Endodermal cell (in vitro differentiated cells): ENCODE results near the gene TIE1. TPM values are rescaled to one million over a fixed set of nuclear protein-coding genes. Genes with fewer than 3 reads are reported as not detected.

Experiments used
- DNase-seq: peaks from one replicate; pipeline ENCODE4 v3.0.0-alpha.2; 2017
- H3K27ac ChIP-seq: 2 replicates; pipeline ENCODE4 v1.5.1; 2013; ENCODE audit warnings: mild to moderate bottlenecking, low read depth, low read length, moderate library complexity
- H3K27me3 ChIP-seq: 2 replicates; pipeline ENCODE4 v1.6.1; 2013; ENCODE audit warnings: mild to moderate bottlenecking, low read length, moderate library complexity; ENCODE audit not compliant: insufficient read depth, control insufficient read depth, poor library complexity, severe bottlenecking
- H3K36me3 ChIP-seq: 2 replicates; pipeline ENCODE4 v1.7.0; 2013; ENCODE audit warnings: mild to moderate bottlenecking, low read length, moderate library complexity; ENCODE audit not compliant: control insufficient read depth, insufficient read depth
- H3K4me1 ChIP-seq: one replicate; pipeline ENCODE4 v1.7.0; 2013; ENCODE audit warnings: low read length; ENCODE audit not compliant: control insufficient read depth, insufficient read depth
- H3K4me3 ChIP-seq: 2 replicates; pipeline ENCODE4 v1.5.1; 2013; ENCODE audit warnings: mild to moderate bottlenecking, low read length, moderate library complexity
- H3K9ac ChIP-seq: 2 replicates; pipeline ENCODE4 v1.6.1; 2013; ENCODE audit warnings: mild to moderate bottlenecking, low read length, moderate library complexity; ENCODE audit not compliant: poor library complexity, severe bottlenecking; ENCODE audit errors: extremely low read depth
- H3K9me3 ChIP-seq: 2 replicates; pipeline ENCODE4 v1.6.1; 2013; ENCODE audit warnings: mild to moderate bottlenecking, low read length, moderate library complexity; ENCODE audit not compliant: control insufficient read depth
- H3K27ac Mint-ChIP-seq: 2 replicates; pipeline ENCODE4 v1.8.0; 2020; ENCODE audit warnings: mixed read lengths
- H3K27me3 Mint-ChIP-seq: 2 replicates; pipeline ENCODE4 v1.8.0; 2021; ENCODE audit warnings: mild to moderate bottlenecking, mixed read lengths; ENCODE audit not compliant: insufficient read depth
- H3K36me3 Mint-ChIP-seq: 2 replicates; pipeline ENCODE4 v1.8.0; 2020; ENCODE audit warnings: low read depth, mixed read lengths
- H3K4me1 Mint-ChIP-seq: 2 replicates; pipeline ENCODE4 v1.8.0; 2020; ENCODE audit warnings: mixed read lengths
- H3K4me3 Mint-ChIP-seq: 2 replicates; pipeline ENCODE4 v1.8.0; 2020; ENCODE audit warnings: mild to moderate bottlenecking, moderate library complexity, mixed read lengths
- H3K9me3 Mint-ChIP-seq: 2 replicates; pipeline ENCODE4 v1.8.0; 2020; ENCODE audit warnings: mild to moderate bottlenecking, mixed read lengths
- WGBS, 2 experiments: methylation state at CpG; one replicate each; pipeline versions ENCODE4 v1.1.5 to v1.1.7; 2013; ENCODE audit warnings: missing lambda C conversion rate in 2 of 2, mixed read lengths in 1 of 2; ENCODE audit not compliant: insufficient coverage in 1 of 2, insufficient read length in 1 of 2; 5-methylcytosine and 5-hydroxymethylcytosine counted together
- total RNA-seq, 2 donors: library from RNA; stranded (reverse); fragmentation: NEBNext Ultra II Directional in 1 of 2; extraction: Animal tissue kit (Norgen Biotek cat#: 25700) in 1 of 2; gene quantifications; 2 replicates in 1 of 2; 3 replicates in 1 of 2; pipeline ENCODE4 v1.2.1, GENCODE V29; 2021
- TF ChIP-seq, protein P1 (sequence below): fragments of 200-600 bp; sonication (generic); conservative IDR thresholded peaks from 2 replicates; pipeline ENCODE4 v1.5.0; 2021; ENCODE audit warnings: antibody characterized with exemption, mild to moderate bottlenecking

TIE1 gene
- total RNA-seq, 2 donors from 2014 or later, result 0.40 to 0.99 TPM

DNA sequence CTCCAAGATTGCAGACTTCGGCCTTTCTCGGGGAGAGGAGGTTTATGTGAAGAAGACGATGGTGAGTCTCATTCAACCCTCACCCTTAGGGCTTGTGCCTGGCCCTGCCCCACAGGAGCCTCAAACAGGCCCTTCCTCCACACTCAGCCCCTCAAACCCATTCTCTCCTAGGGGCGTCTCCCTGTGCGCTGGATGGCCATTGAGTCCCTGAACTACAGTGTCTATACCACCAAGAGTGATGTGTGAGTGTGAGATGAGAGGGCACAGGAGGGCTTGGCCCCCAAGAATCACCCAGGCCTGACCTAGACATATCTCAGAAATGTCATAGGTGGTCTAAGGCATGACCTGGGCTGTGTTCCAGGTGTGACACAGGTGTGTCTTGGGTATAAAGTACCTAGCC is 18.5 kb downstream of the TIE1 start:
- Mint-ChIP-seq H3K4me1 (peaks cover 12% of the 10 kb centered on the region), H3K27me3 (no peaks in the 10 kb centered on the region), H3K9me3 (no peaks in the 10 kb centered on the region), H3K36me3 (no peaks in the 10 kb centered on the region), H3K27ac (no peak overlapping the region), H3K4me3 (no peak overlapping the region)
- Histone ChIP-seq H3K27ac (no peak overlapping the region), H3K4me3 (no peak overlapping the region), H3K9me3 (no peaks in the 10 kb centered on the region), H3K36me3 (no peaks in the 10 kb centered on the region), H3K27me3 (no peaks in the 10 kb centered on the region), H3K9ac (no peak overlapping the region), H3K4me1 (no peaks in the 10 kb centered on the region)
- DNase-seq, result peak; percentile 17
- 98% methylated on average over 5 of the region's 5 CpGs; no CpG with 5 or more reads in 1 of the 2 experiments for WGBS, 2 experiments
- TF ChIP-seq, protein P1, sequence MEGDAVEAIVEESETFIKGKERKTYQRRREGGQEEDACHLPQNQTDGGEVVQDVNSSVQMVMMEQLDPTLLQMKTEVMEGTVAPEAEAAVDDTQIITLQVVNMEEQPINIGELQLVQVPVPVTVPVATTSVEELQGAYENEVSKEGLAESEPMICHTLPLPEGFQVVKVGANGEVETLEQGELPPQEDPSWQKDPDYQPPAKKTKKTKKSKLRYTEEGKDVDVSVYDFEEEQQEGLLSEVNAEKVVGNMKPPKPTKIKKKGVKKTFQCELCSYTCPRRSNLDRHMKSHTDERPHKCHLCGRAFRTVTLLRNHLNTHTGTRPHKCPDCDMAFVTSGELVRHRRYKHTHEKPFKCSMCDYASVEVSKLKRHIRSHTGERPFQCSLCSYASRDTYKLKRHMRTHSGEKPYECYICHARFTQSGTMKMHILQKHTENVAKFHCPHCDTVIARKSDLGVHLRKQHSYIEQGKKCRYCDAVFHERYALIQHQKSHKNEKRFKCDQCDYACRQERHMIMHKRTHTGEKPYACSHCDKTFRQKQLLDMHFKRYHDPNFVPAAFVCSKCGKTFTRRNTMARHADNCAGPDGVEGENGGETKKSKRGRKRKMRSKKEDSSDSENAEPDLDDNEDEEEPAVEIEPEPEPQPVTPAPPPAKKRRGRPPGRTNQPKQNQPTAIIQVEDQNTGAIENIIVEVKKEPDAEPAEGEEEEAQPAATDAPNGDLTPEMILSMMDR, result no peak

DNA sequence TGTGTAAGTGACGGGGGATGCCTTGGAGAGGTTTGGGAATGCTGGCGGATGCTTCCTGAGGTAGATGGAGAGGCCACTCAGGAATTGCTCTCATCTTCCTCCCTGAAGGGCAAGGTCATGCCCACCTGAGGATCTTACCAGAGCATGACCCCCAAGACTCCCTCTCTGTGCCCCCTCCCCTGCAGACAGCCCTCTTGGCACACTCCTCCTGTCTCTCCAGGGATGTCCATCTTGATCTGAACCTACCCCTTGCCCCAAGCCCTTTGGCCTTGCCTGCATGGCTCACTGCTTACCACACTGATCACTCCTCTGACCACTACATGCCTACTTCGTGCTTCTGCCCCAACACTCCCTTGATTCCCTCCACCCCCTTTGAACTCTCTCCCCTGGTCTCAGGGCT is 19.0 kb downstream of the TIE1 start:
- Histone ChIP-seq H3K27me3 (no peaks in the 10 kb centered on the region), H3K27ac (no peak overlapping the region), H3K36me3 (no peaks in the 10 kb centered on the region), H3K4me1 (no peaks in the 10 kb centered on the region), H3K9ac (no peak overlapping the region), H3K9me3 (no peaks in the 10 kb centered on the region), H3K4me3 (no peak overlapping the region)
- H3K27ac Mint-ChIP-seq, result peak overlapping the region; percentile 7
- H3K36me3 Mint-ChIP-seq, result no peaks in the 10 kb centered on the region
- peaks cover 2% of the 10 kb centered on the region for H3K9me3 Mint-ChIP-seq
- 93% methylated on average over 2 to 3 of the region's 3 CpGs for WGBS, 2 experiments
- no peaks in the 10 kb centered on the region for H3K27me3 Mint-ChIP-seq
- no peak overlapping the region for H3K4me3 Mint-ChIP-seq
- peaks cover 16% of the 10 kb centered on the region for H3K4me1 Mint-ChIP-seq
- peak; percentile 23 for DNase-seq
- TF ChIP-seq, protein P1, result no peak

DNA sequence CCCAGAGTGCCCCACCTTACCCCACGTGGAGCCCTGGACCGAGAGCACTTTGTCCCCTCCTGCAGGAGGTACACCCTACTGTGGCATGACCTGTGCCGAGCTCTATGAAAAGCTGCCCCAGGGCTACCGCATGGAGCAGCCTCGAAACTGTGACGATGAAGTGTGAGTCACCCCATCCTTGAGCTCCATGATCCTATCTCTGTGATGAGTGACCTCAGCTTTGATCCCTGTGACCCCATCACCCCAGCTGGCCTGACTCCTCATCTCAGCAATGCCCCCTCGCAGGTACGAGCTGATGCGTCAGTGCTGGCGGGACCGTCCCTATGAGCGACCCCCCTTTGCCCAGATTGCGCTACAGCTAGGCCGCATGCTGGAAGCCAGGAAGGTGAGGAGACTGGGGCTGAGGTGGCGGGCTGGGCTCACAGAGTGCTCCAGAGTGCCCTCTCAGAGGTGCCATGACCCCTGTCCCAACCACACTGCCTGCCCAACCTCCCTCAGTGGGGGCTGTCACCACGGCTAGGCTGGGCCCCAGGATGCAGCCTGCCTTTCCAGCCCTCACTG is 20.6 kb downstream of the TIE1 start:
- Histone ChIP-seq H3K9me3 (peaks cover 12% of the 10 kb centered on the region), H3K9ac (no peak overlapping the region), H3K4me3 (no peak overlapping the region), H3K27me3 (no peaks in the 10 kb centered on the region), H3K27ac (no peak overlapping the region), H3K4me1 (no peaks in the 10 kb centered on the region), H3K36me3 (no peaks in the 10 kb centered on the region)
- DNase-seq, result peak; percentile 22
- H3K36me3 Mint-ChIP-seq, result no peaks in the 10 kb centered on the region
- TF ChIP-seq, protein P1, result no peak
- H3K27ac Mint-ChIP-seq, result no peak overlapping the region
- WGBS, 2 experiments, result 91 to 94% methylated on average over 10 to 16 of the region's 16 CpGs
- H3K27me3 Mint-ChIP-seq, result no peaks in the 10 kb centered on the region
- no peak overlapping the region for H3K4me3 Mint-ChIP-seq
- H3K4me1 Mint-ChIP-seq, result peaks cover 18% of the 10 kb centered on the region
- peaks cover 14% of the 10 kb centered on the region for H3K9me3 Mint-ChIP-seq
